HG03439 (cell line): ENCODE measurements around the gene COQ8B.
A peak's percentile ranks its signal among the peaks of the same experiment; 100 is the strongest.

Experiments
- ATAC-seq: cut with Tn5 transposase; IDR thresholded peaks from one replicate; pipeline ENCODE4 v1.9.1; 2021; ENCODE audit warnings: mild to moderate bottlenecking, moderate library complexity; ENCODE audit not compliant: unreplicated experiment

COQ8B gene

DNA sequence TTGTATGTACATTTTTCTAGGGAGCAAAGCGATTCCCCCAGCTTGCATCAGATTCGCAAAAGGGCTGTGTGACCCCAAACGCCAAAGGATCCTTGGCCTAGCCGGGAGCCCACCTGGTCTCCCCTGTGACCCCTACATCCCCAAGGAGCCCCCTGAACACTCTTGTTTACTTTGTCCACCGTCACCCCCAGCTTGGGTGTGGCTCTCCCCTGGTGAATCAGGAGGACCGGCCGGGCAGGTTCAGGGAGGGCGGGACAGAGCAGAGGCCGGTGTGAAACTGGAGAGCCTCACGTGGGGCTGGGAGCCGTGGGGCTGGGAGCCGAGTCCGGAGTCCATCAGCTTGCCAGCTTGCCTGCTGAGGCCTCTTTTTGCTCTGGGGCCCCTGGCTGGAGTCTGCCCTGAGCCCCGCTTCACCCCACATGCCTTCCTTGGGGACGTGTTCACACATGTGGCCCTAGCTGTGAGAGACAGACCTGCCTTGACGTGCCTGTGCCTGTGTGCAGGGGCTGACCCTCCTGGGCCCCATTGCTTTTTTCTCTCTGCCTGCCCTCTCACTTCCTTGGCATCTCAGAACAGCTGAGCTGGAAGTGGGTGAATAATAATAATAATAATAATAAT, 2.2 kb upstream of the COQ8B start:
- ATAC-seq, result no peak

DNA sequence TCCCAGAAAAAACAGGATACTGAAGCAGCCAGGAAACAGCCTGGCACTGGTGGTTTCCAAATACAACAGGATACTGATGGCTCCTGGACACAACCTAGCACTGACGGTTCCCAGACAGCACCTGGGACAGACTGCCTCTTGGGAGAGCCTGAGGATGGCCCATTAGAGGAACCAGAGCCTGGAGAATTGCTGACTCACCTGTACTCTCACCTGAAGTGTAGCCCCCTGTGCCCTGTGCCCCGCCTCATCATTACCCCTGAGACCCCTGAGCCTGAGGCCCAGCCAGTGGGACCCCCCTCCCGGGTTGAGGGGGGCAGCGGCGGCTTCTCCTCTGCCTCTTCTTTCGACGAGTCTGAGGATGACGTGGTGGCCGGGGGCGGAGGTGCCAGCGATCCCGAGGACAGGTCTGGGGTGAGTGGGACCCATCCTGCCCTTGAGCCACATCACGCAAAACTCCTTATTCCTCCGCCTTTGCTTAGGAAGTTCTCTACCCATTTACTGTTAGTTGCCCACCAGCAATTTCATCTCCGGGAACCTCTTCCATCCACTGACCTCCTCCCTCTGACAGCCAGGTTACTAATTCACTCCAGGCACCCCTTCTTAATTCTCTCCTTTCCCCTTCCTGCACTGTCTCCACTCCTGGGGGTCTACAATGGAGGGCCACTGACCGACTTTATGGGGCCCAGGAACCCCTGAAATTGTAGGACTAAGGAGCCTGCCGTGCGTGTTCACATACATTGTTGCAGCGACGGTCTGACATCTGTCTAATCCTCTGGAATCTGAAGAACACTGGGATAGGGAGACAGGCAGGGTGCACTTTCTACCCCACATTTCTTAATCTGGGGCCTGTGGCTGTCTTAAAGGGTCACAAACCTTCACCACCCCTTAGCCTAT, 1.4 kb upstream of the COQ8B start:
- no peak for ATAC-seq

DNA sequence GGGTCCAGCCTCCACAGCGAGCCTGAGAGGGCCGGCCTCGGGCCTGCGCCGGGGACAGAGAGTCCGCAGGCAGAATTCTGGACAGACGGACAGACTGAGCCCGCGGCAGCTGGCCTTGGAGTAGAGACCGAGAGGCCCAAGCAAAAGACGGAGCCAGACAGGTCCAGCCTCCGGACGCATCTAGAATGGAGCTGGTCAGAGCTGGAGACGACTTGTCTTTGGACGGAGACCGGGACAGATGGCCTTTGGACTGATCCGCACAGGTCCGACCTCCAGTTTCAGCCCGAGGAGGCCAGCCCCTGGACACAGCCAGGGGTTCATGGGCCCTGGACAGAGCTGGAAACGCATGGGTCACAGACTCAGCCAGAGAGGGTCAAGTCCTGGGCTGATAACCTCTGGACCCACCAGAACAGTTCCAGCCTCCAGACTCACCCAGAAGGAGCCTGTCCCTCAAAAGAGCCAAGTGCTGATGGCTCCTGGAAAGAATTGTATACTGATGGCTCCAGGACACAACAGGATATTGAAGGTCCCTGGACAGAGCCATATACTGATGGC, 716 bp upstream of the COQ8B start:
- no peak for ATAC-seq

DNA sequence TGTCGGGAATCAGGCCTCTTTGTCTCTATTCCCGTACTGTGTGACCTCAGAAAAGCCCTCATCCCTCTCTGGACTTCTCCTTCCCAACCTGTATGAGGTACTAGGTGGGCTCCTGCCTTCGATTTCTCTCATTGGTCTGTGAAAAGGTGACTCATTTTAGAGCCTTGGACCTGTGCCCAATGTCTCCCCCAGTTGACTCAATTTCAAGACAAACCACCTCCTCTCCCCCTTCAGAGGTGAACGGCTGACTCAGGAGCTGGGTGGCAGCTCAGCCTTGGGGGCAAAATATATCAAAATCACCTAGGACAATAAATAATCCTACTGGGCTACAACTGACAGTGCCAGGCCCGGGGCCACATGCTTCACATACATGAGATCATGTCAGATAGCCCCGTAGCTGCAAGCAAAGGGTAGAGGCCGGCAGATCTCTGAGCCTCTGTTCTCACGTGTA, 630 bp downstream of the COQ8B start:
- ATAC-seq, result no peak

DNA sequence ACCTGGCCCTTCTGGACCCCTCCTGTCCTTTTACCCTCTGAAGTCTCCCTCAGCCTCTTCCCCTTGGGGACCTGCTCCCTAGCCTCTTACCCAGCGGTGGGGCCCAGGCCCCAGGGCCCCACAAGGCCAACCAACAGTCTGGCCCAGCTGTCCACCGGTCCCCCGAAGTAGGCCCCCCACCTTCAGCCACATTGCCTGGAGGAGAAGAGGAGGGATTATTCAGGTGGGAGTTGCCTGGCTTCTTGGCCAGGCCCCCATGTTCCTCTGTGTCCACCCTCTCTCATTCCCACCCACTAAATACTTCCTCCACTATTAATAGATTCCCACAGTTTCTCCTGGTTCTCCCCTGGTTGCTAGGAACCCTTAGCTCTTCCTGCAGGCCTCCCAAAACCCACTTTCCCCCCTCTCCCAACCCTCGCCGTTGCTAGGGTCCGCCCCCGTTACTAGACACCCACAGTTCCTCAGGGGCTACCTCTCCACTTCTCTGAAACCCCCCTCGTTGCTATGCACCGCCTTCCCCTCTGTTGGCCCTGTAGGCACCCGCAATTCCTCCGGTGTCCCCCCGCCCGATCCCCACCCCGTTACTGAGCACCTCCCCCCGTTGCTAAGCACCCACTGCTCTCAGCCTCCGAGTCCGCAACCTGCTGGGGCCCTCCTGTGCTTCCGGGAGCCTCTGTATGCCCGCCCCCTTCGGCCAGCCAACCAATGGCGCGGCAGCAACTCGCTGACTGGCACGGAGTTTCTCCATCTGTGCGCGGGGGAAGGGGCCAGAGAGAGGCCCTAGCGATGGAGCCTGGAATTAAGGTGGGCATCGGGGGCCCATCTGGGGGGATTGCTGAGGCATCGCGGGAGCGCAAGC, 2.0 kb downstream of the COQ8B start:
- peak; percentile 50 for ATAC-seq

DNA sequence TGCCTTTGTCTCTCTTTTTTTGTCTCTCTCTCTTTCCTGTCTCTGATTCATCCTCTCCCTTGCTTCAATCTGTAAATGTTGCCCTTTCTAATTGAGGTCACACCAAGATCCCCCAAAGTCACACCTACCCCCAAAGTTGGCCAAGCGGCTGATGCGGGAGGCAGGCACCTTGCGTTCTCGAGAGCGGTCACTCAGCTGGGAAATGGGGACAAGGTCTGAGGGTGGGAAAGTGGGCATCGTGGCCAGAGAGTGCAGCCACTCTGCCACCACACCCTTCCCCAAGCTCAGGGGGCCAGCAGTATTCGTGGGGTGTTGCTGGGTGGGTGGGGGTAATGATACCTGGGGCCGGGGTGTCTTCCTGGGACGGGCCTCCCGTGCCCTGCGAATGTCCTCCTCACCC, 2.7 kb downstream of the COQ8B start:
- no peak for ATAC-seq

DNA sequence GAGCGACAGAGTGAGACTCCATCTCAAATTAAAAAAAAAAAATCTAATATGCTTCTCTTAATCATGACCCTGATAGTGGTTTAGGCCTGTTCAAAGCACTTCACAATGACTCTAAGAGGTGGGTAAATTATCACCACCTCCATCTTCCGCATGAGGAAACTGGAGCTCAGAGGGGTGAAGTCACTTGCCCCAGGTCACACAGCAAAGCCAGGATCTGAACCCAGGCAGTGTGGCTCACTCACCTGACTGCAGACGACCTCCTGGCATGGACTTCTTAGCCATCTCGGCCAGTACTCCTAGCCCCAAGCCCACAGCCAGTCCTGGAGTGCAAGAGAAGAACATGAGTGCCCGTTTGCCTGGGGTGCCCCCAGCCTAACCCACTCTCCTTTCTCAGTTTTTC, 6.9 kb downstream of the COQ8B start:
- ATAC-seq, result no peak

DNA sequence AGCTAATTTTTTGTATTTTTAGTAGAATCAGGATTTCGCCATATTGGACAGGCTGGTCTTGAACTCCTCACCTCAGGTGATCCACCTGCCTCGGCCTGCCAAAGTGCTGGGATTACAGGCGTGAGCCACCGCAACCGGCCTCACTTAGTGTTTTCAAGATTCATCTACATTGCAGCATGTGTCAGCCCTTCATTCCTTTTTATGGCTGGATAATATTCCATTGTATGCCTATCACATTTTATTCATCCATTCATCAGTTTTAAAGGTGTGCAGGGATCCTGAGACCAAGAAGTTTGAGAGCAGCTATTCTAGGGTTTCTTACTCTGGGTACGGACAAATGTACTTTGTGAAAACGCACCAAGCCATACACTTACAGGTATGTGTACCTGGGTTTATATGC, 9.1 kb downstream of the COQ8B start:
- ATAC-seq, result no peak

DNA sequence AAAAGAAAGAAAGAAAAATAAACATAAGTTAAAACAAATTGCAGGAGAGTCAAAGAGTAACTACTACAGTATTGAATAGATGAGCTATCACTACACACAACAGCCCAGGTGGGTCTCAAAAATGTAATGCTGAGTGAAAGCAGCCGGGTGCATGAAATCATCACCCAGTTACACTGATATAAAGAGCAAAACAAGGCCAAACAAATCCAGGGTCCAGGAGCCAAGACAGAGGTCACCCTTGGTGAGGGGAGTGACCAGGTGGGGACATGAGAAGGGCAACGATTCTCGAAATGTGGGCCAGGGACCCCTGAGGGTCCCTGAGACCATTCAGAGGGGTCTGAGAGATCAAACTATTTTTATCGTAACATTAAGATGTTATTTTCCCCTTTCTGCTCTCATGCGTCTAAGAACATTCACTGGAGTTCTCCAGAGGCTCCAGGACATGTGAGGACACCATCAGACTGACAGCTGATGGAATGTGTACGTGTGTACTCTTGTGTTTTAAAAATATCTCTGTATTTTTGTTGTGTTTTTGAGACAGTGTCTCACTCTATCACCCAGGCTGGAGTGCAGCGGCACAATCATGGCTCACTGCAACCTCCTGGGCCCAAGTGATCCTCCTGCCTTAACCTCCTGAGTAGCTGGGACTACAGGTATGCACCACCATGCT, 10.6 kb downstream of the COQ8B start:
- ATAC-seq, result no peak

DNA sequence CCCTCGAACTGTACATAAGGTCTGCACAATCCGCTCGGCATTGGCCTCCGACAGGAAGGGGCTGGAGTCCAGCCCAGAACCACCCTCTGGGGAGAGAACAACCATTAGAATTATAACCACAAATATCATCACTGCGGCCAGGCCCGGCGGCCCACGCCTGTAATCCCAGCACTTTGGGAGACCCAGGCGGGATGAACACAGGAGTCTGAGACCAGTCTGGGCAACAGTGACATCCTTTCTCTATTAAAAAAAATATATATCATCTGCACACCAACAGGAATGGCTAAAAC, 11.4 kb downstream of the COQ8B start:
- ATAC-seq, result no peak

DNA sequence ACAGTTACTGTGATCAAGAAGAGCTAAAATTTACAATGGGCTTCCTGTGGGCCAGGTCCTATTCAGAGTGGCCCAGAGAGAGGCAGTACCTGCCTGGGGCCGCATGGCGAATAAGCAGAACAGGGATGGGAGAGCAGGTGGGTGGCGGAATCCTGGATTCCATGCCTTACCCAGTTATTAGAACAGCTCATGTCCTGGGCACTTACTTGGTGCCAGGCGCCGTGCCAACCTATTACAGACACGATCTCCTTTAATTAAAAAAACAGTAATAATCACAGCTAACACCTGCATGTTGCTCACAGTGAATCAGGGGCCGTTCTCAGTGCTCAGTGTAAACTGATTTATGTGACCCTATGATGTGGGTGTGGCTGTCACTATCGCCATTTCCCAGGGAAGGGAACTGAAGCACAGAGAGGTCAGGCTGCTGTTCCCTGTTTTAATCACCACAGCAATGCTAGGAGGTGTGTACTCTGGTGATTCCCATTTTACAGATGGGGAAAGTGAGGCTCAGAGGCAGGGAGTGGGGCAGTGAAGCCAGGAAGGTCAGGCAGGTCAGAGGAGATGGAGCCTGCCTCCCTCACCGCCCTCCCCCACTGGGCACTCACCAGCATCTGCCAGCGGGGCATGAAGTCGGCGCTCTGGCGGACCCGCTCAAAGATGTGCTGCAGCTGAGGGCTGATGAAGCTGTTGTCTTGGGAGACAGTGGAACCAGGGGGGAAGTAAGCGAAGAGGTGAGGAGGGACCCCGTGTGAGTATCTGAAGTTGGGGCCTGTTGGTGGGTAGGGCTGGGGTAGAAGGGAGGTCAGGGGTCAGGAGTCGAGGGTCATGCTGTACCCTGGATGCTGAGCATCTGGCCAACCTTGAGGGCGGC, 12.0 kb downstream of the COQ8B start:
- ATAC-seq, result no peak

DNA sequence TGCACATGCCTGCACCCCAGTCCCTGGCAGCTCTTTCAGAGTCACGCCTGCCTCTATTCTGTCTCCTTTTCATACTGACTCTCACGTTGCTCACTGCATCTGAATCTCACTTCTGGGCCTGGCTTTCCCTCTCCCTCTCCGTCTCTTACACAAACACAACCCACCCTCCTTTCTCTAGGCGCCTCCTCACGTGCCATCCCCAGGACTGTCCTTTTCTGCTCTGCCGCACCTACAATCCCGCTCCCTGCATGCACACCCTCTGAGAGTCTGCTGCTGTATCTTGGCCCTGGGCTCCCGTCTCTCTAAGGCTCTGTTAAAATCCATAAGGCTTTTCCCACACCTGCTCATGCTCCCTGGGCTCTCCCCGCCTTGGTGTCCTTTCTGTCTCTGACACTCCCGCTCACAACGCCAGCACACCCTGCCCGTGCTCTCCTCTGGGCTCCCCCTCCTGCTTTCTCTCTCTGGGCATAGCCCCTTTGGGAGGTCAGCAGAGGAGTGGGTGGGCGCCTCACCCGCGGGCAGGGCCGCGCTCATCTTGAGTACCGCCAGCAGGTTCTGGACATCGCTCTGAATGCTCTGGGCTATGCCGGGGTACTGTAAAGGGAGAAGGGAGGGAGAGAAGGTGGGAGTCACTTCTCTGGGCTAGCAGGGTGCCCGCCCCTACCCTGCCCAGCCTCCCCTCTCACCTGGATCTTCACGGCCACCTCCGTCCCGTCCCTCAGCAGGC, 13.5 kb downstream of the COQ8B start:
- ATAC-seq, result no peak

DNA sequence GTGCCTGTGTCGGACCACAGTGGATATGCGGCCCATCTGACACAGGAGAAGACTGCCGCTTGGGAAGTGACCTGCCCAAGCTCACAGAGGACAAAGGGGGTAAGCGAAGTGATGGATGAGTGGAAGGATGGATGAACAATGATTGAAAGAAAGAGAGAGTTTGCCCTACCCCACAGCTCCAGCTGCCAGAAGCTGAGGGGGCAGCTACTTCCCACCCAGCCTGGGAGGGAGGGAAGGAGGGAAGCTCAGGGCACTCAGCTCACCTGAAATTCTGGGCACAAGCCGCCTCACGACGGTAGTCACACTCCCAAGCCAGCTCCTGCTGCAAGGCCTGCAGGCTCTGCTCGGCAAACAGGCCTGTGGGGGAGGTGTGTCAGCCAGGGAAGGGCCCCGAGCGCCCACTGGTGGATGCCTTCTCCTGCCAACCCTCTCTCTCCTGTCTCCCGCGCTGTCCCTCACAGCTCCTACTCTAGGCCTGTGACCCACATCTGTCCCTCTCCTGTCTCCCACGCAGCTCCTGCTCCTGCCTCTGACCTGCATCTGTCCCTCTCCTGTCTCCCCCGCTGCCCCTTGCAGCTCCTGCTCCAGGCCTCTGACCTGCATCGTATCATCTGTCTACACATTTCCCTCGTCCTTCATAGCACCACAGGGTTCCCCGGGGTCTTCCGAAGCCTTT, 14.2 kb downstream of the COQ8B start:
- ATAC-seq, result no peak

DNA sequence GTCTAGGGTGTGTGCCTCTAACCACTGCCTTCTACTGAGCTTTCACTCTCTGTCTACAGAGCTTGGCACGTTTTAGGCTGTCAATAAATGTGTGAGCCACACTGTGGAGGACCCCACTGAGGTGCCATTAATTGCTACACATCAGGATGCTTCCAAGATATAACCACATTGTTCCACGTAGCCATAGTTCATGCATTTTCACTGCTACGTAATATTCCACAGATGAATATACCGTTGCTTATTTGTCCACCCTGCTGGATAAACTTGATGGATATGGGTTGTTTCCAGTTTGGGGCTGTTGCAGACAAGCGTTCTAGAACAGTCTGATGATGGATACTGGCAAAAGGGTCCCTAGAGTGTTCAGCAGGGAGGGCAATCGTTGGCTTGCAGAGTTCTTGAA, 14.9 kb downstream of the COQ8B start:
- no peak for ATAC-seq

DNA sequence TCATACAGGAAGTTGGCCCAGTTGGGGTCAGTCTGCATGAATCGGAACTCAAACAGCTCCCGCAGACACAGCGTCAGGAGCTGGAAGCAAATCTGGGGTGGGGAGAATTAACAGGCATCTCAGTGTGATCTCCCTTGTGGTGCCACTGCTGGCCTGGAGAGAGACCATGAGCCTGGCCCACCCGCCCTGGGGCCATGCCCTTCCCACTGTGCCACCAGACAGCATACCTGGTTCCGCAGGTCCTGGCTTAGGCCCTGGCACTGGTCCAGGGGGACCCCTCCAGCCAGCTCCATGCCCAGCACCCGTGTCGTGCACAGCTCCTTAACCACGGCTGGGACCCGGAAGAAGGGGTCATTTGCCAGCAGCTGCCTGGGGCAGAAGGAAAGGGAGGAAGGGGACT, 16.6 kb downstream of the COQ8B start:
- no peak for ATAC-seq

DNA sequence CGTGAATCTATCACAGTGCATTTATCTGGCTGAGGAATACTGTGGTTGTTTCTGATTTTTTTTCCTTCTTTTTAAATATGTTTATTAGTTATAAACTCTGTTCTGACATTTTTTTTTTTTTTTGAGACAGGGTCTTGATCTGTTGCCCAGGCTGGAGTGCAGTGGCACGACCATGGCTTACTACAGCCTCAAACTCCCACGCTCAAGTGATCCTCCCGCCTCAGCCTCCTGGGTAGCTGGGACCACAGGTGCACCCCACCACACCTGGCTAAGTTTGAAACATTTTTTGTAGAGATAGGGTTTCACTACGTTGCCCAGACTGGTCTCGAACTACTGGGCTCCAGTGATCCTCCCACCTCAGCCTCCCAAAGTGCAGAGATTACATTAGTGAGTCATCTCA, 19.7 kb downstream of the COQ8B start:
- no peak for ATAC-seq

DNA sequence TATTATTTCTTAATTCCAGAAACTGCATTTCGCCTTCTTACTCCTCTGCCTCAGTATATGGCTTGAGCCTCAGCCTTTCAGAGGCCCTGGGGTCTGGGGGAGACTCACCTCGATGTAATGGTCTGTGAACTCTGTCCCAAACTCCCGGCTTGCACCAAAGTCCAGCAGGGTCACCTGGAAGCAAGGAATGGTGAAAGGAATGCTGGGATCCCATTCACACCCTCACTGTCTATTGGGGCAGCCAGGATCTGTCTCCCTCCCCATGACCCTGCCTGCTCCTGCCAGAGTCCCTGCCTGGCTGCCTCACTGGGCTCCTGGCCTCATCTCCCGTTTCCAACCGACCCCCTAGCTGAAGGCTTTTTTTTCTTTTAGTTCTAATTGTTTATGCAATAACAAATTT, 20.8 kb downstream of the COQ8B start:
- ATAC-seq, result no peak

DNA sequence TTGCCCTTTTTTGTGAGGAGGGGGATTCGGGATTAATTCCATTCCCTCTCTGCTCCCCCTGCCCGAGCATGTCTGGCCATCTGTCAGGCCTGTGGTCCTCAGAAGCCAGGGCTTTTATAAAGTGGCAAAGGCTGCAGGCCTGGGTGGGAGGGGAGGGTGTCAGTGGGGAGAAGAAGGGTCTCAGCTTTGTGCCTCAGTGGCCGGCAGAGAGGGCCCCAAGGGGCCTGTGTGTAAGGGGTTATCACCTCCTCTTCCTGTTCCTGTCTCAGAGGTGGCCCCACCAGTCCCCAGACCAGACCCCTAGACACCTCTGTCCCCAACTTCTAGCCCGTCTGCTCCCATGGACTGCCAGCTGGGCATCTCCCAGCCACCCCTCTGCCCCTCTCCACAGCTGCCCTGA, 22.8 kb downstream of the COQ8B start:
- ATAC-seq, result no peak
